ENCODE measurements around the gene PADI4. TPM values are rescaled to one million over a fixed set of nuclear protein-coding genes. Genes with fewer than 3 reads are reported as not detected.

Gene PADI4
- total and polyA plus RNA-seq, 5 donors, result 0.05 to 0.40 (median 0.18) TPM; not detected in 2

GRCh38 chr1:17272066-17272465 is 35.9 kb upstream of the PADI4 start:
- DNase-seq, result no peak
- no peak for ATAC-seq
- H3K4me1 ChIP-seq (ENCODE audit: control insufficient read depth, insufficient read depth, low read length), result no peaks in the 10 kb centered on the region
- no peak overlapping the region for H3K4me3 ChIP-seq (ENCODE audit: low read length)
- intact Hi-C loops (cut with DNase I), result no loop called here
- 84% methylated on average over 6 of the region's 6 CpGs for WGBS
- no peak overlapping the region for H3K27ac ChIP-seq (ENCODE audit: low read length)
- no peaks in the 10 kb centered on the region for H3K9me3 ChIP-seq (ENCODE audit: control insufficient read depth, low read length)
- no peaks in the 10 kb centered on the region for H3K27me3 ChIP-seq (ENCODE audit: control insufficient read depth, insufficient read depth)

DNA sequence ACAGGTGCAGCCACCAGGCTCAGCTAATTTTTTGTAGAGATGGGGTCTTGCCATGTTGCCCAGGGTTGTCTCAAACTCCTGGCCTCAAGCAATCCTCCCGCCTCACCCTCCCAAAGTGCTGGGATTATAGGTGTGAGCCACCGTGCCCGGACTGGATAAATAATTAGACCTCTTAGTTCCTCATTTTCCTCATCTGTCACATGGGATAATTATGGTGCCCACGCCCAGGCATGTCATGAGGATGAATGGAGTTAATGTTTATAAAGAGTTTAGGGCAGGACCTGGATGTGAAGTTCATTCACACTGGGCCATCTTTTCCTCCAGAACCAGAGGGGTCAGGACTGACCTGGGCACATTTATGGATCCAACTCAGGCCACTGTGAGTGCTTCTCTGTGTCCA is 35.4 kb upstream of the PADI4 start:
- Histone ChIP-seq H3K4me1 (ENCODE audit: control insufficient read depth, insufficient read depth, low read length) (no peaks in the 10 kb centered on the region), H3K9me3 (ENCODE audit: control insufficient read depth, low read length) (no peaks in the 10 kb centered on the region), H3K4me3 (ENCODE audit: low read length) (no peak overlapping the region), H3K27ac (ENCODE audit: low read length) (no peak overlapping the region), H3K27me3 (ENCODE audit: control insufficient read depth, insufficient read depth) (no peaks in the 10 kb centered on the region)
- DNase-seq (no peak), ATAC-seq (no peak)
- intact Hi-C loops (cut with DNase I), result no loop called here
- 74% methylated on average over 4 of the region's 4 CpGs for WGBS

DNA sequence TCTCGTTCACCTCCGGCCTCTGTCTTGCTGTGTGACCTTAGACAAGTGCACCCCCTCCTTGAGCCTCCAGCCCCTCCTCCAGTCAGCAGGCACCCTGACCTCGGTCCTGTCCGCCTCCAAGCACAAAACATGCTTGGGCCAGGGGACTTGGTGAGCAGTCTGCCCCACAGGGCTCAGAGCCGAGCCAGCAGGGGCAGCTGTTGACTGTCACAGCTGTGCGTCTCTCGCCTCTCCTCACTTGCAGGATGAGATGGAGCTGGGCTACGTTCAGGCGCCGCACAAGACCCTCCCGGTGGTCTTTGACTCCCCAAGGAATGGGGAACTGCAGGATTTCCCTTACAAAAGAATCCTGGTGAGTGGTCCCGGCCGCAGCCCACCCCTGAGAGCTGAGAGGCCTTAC is 34.9 kb upstream of the PADI4 start:
- no peak for DNase-seq
- no peaks in the 10 kb centered on the region for H3K27me3 ChIP-seq (ENCODE audit: control insufficient read depth, insufficient read depth)
- intact Hi-C loops (cut with DNase I), result no loop called here
- no peaks in the 10 kb centered on the region for H3K4me1 ChIP-seq (ENCODE audit: control insufficient read depth, insufficient read depth, low read length)
- ATAC-seq, result no peak
- 58% methylated on average over 13 of the region's 13 CpGs for WGBS
- H3K4me3 ChIP-seq (ENCODE audit: low read length), result no peak overlapping the region
- no peak overlapping the region for H3K27ac ChIP-seq (ENCODE audit: low read length)
- no peaks in the 10 kb centered on the region for H3K9me3 ChIP-seq (ENCODE audit: control insufficient read depth, low read length)

GRCh38 chr1:17274186-17275170 is 33.5 kb upstream of the PADI4 start:
- Histone ChIP-seq H3K4me1 (ENCODE audit: control insufficient read depth, insufficient read depth, low read length) (no peaks in the 10 kb centered on the region), H3K27ac (ENCODE audit: low read length) (no peak overlapping the region), H3K4me3 (ENCODE audit: low read length) (no peak overlapping the region), H3K9me3 (ENCODE audit: control insufficient read depth, low read length) (no peaks in the 10 kb centered on the region), H3K27me3 (ENCODE audit: control insufficient read depth, insufficient read depth) (no peaks in the 10 kb centered on the region)
- DNase-seq (peak in 1 of 3 donors; percentile 23), ATAC-seq (no peak)
- 42% methylated on average over 15 of the region's 15 CpGs for WGBS
- intact Hi-C loops (cut with DNase I), result no loop called here

DNA sequence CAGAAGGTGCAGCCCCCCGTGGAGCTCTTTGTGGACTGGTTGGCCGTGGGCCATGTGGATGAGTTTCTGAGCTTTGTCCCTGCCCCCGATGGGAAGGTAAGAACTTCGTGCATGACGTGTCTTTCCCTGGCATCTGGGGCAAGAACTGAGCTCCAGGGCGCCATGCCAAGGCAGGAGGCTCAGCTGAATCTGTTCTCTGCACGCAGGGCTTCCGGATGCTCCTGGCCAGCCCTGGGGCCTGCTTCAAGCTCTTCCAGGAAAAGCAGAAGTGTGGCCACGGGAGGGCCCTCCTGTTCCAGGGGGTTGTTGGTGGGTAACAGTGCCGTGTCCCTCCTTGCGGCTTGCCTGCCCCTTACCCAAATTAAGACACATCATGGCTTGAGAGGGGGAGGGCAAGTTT is 31.4 kb upstream of the PADI4 start:
- H3K27me3 ChIP-seq (ENCODE audit: control insufficient read depth, insufficient read depth), result no peaks in the 10 kb centered on the region
- no peaks in the 10 kb centered on the region for H3K9me3 ChIP-seq (ENCODE audit: control insufficient read depth, low read length)
- H3K27ac ChIP-seq (ENCODE audit: low read length), result no peak overlapping the region
- intact Hi-C loops (cut with DNase I), result no loop called here
- DNase-seq (peak in 1 of 3 donors; percentile 65), ATAC-seq (no peak)
- H3K4me3 ChIP-seq (ENCODE audit: low read length), result no peak overlapping the region
- no peaks in the 10 kb centered on the region for H3K4me1 ChIP-seq (ENCODE audit: control insufficient read depth, insufficient read depth, low read length)
- WGBS, result 55% methylated on average over 11 of the region's 11 CpGs

GRCh38 chr1:17277511-17278159 is 30.4 kb upstream of the PADI4 start:
- WGBS, result 81% methylated on average over 8 of the region's 8 CpGs
- DNase-seq (no peak), ATAC-seq (no peak)
- Histone ChIP-seq H3K27ac (ENCODE audit: low read length) (no peak overlapping the region), H3K27me3 (ENCODE audit: control insufficient read depth, insufficient read depth) (no peaks in the 10 kb centered on the region), H3K4me3 (ENCODE audit: low read length) (no peak overlapping the region), H3K9me3 (ENCODE audit: control insufficient read depth, low read length) (no peaks in the 10 kb centered on the region), H3K4me1 (ENCODE audit: control insufficient read depth, insufficient read depth, low read length) (no peaks in the 10 kb centered on the region)
- intact Hi-C loops (cut with DNase I), result no loop called here

- no peaks in the 10 kb centered on the region for H3K4me1 ChIP-seq (ENCODE audit: control insufficient read depth, insufficient read depth, low read length)
- H3K27ac ChIP-seq (ENCODE audit: low read length), result no peak overlapping the region
- ATAC-seq, result no peak
- H3K27me3 ChIP-seq (ENCODE audit: control insufficient read depth, insufficient read depth), result no peaks in the 10 kb centered on the region
- no peaks in the 10 kb centered on the region for H3K9me3 ChIP-seq (ENCODE audit: control insufficient read depth, low read length)
- H3K4me3 ChIP-seq (ENCODE audit: low read length), result no peak overlapping the region
- DNase-seq, result no peak
- intact Hi-C loops (cut with DNase I), result no loop called here
- WGBS, result 80% methylated on average over 14 of the region's 14 CpGs
Observed at GRCh38 chr1:17278996-17279830, 28.8 kb upstream of the PADI4 start.

GRCh38 chr1:17280436-17280835 is 27.6 kb upstream of the PADI4 start:
- no peaks in the 10 kb centered on the region for H3K9me3 ChIP-seq (ENCODE audit: control insufficient read depth, low read length)
- H3K27me3 ChIP-seq (ENCODE audit: control insufficient read depth, insufficient read depth), result no peaks in the 10 kb centered on the region
- no peak overlapping the region for H3K27ac ChIP-seq (ENCODE audit: low read length)
- ATAC-seq (no peak), DNase-seq (no peak)
- intact Hi-C loops (cut with DNase I), result no loop called here
- no peak overlapping the region for H3K4me3 ChIP-seq (ENCODE audit: low read length)
- WGBS, result 79% methylated on average over 7 of the region's 7 CpGs
- no peaks in the 10 kb centered on the region for H3K4me1 ChIP-seq (ENCODE audit: control insufficient read depth, insufficient read depth, low read length)

- 74% methylated on average over 2 of the region's 2 CpGs for WGBS
- no peaks in the 10 kb centered on the region for H3K9me3 ChIP-seq (ENCODE audit: control insufficient read depth, low read length)
- intact Hi-C loops (cut with DNase I), result no loop called here
- H3K4me1 ChIP-seq (ENCODE audit: control insufficient read depth, insufficient read depth, low read length), result no peaks in the 10 kb centered on the region
- no peak for ATAC-seq
- H3K27ac ChIP-seq (ENCODE audit: low read length), result no peak overlapping the region
- DNase-seq, result no peak
- H3K27me3 ChIP-seq (ENCODE audit: control insufficient read depth, insufficient read depth), result no peaks in the 10 kb centered on the region
- H3K4me3 ChIP-seq (ENCODE audit: low read length), result no peak overlapping the region
Observed at GRCh38 chr1:17280894-17281293, 27.1 kb upstream of the PADI4 start.

GRCh38 chr1:17281775-17282181 is 26.2 kb upstream of the PADI4 start:
- H3K4me3 ChIP-seq (ENCODE audit: low read length), result no peak overlapping the region
- no peak for DNase-seq
- no peaks in the 10 kb centered on the region for H3K27me3 ChIP-seq (ENCODE audit: control insufficient read depth, insufficient read depth)
- H3K4me1 ChIP-seq (ENCODE audit: control insufficient read depth, insufficient read depth, low read length), result no peaks in the 10 kb centered on the region
- 75% methylated on average over 8 of the region's 8 CpGs for WGBS
- intact Hi-C loops (cut with DNase I), result no loop called here
- H3K9me3 ChIP-seq (ENCODE audit: control insufficient read depth, low read length), result no peaks in the 10 kb centered on the region
- H3K27ac ChIP-seq (ENCODE audit: low read length), result no peak overlapping the region
- ATAC-seq, result no peak

DNA sequence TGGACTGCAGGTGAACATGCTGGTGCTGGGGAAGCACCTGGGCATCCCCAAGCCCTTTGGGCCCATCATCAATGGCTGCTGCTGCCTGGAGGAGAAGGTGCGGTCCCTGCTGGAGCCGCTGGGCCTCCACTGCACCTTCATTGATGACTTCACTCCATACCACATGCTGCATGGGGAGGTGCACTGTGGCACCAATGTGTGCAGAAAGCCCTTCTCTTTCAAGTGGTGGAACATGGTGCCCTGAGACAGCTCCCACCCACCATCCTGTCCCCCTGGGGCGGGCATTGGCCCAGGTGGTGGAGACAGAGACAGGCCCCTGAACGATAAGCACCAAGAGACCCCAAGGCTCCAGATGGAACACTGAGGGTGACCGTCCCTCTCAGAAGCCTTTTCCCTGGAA is 25.2 kb upstream of the PADI4 start:
- WGBS, result 89% methylated on average over 5 of the region's 5 CpGs
- Histone ChIP-seq H3K27me3 (ENCODE audit: control insufficient read depth, insufficient read depth) (no peaks in the 10 kb centered on the region), H3K27ac (ENCODE audit: low read length) (no peak overlapping the region), H3K4me1 (ENCODE audit: control insufficient read depth, insufficient read depth, low read length) (no peaks in the 10 kb centered on the region), H3K9me3 (ENCODE audit: control insufficient read depth, low read length) (no peaks in the 10 kb centered on the region), H3K4me3 (ENCODE audit: low read length) (no peak overlapping the region)
- ATAC-seq (no peak), DNase-seq (no peak)
- intact Hi-C loops (cut with DNase I), result no loop called here

Measured in right cardiac atrium (tissue), 5 donors.